PFSK-1 (cell line): ENCODE data around the gene ZFYVE27.

Experiments used
- POLR2AphosphoS5 ChIP-seq: IDR thresholded peaks from 2 replicates; pipeline ENCODE4 v1.6.1; 2012; ENCODE audit warnings: low read depth, mild to moderate bottlenecking, control low read depth, low read length, moderate library complexity
- REST ChIP-seq, 2 experiments: IDR thresholded peaks; 2 replicates each; pipeline versions ENCODE4 v1.6.1 to v1.8.0; 2011 to 2012; ENCODE audit warnings: low read depth in 2 of 2, low read length in 2 of 2, control low read depth in 1 of 2, inconsistent platforms in 1 of 2, mild to moderate bottlenecking in 1 of 2, moderate library complexity in 1 of 2; ENCODE audit not compliant: insufficient read depth in 1 of 2

- no peak for TF ChIP-seq POLR2AphosphoS5
- no peak for TF ChIP-seq REST (IDR thresholded peaks at IDR 0.05; ENCODE audit: insufficient read depth in 1 of 2, low read depth in 2 of 2, low read length in 2 of 2)
Measured at GRCh38 chr10:97687785-97688781, 48.8 kb upstream of the ZFYVE27 start.
